ENCODE results near the gene PRR36.
"Not testable (repeated sequence)": the region's sequence is repeated elsewhere in the genome, so short reads cannot be mapped to it uniquely, and the experiment has no call there.

PRR36 gene

DNA sequence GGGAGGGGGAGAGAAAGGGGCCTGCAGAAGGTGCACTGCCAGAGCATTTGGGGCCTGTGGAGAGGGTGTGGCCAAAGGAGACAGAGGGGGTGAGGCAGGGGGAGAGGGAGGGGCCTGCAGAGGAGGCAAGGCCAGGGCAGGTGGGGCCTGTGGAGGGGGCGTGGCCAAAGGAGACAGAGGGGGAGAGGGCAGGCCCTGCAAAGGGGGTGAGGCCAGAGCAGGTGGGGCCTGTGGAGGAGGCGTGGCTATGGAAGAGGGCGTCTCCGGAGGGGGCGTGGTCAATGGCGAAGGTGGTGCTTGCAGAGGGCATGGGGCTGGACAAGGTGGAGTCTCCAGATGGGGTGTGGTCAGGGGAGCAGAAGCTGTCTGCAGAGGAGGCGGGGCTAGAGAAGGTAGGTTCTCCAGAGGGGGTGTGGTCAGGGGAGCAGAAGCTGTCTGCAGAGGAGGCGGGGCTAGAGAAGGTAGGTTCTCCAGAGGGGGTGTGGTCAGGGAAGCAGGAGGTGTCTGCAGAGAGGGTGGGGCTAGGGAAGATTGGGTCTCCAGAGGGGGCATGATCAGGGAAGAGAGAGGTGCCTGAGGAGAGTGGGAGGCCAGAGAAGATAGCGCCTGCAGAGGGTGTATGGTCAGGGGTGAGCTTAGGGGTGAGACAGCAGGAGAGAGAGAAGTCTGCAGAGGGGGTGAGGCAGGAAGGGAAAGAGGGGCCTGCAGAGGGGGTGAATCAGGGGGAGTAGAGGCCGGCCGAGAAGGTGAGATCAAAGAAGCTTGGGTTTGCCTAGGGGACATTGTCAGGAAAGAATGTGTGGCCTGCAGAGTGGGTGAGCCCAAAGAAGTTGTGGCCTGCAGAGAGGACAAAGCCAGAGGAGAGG lies 3.4 kb downstream of the PRR36 start:
- DNase-seq: no peak

DNA sequence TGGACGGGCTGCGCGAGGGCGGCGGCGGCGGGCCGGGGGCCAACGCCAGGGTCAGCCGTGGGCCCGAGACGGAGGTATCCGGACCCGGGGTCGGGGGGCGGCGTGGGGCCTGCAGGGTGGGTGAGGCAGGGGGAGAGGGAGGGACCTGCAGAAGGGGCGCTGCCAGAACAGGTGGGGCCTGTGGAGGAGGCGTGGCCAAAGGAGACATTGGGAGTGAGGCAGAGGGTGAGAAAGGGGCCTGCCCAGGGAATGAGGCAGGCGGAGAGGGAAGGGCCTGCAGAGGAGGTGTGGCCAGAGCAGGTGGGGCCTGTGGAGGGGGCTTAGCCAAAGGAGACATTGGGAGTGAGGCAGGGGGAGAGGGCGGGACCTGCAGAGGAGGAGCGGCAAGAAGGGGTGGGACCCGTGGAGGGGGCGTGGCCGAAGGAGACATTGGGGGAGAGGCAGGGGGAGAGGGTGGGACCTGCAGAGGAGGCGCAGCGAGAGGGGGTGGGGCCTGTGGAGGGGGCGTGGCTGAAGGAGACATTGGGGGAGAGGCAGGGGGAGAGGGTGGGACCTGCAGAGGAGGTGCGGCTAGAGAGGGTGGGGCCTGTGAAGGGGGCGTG lies 4.2 kb downstream of the PRR36 start:
- no peak for DNase-seq

DNA sequence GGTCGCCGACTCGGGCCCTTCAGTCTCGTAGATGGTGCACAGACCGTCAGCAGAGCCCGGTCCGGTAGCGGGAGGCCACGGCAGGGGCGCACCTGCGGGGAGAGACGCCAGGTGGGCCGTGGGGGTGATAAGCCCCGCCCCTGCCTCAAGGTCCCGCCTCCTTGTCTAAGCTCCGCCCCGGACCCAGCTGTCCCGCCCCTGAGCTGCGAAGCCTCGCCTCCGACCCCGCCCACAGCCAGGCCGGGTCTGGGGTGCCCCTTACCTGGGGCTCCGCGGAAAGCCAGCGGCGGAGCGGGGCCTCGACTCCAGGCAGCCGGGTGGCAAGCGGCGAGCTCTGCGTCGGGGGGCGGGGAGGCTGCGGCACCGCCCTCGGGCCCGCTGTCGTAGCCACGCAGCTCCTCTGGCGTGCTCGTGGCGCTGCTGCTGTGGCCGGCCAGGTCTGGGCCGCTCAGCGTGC lies 4.7 kb downstream of the PRR36 start:
- no peak for DNase-seq

DNA sequence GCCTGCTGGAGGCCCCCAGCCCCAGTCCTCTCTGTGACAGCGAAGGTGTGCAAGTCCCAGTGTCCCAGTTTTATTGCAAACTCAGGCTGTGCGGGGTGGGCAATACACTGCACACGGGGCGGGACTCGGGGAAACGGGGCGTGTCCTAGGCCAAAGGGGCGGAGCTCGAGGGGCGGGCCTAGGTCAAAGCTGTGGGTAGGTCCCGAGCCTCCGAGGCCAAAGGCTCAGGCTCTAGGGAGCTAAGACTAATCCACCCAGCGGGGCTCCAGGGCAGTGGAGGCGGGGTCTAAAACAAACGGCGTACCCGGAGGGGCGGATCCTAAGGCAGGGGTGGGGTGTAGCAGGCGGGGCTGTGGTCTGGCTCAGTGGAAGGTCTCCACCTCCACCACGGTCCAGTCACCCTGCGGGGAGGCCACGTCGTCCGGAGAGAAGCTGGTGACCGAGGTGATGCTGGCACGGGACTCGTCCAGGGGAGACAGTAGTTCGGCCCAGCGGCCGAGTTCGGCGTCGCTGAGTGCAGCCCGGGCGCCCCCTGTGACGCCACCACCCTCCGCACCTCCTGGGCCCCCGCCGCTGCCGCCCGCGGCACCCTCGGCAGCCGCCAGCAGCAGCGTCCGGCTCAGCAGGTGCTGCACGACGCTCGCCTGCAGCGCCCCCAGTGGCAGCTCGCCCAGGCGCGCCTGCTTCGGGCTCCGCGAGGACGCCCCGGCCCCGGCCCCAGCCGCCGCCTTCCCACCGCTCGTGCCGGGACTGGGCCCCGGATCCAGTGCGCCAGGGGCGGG lies 5.3 kb downstream of the PRR36 start:
- no peak for DNase-seq

DNA sequence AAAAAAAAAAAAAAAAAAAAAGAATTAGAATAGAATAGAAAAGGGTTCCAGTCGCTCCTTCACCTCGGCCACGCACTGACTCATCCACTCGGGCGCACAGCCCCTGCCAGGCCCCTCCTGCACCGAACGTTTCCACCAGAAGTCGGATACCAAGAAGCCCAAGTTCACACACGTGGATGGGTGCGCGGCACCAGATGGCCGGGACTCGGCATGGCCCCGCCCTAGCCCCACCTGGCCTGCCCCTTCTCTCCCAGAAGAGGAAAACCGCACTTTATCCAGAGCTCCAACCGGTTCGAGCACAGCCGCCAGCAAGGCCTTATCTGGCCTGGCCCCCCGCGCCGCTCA lies 5.9 kb downstream of the PRR36 start:
- DNase-seq: no peak

DNA sequence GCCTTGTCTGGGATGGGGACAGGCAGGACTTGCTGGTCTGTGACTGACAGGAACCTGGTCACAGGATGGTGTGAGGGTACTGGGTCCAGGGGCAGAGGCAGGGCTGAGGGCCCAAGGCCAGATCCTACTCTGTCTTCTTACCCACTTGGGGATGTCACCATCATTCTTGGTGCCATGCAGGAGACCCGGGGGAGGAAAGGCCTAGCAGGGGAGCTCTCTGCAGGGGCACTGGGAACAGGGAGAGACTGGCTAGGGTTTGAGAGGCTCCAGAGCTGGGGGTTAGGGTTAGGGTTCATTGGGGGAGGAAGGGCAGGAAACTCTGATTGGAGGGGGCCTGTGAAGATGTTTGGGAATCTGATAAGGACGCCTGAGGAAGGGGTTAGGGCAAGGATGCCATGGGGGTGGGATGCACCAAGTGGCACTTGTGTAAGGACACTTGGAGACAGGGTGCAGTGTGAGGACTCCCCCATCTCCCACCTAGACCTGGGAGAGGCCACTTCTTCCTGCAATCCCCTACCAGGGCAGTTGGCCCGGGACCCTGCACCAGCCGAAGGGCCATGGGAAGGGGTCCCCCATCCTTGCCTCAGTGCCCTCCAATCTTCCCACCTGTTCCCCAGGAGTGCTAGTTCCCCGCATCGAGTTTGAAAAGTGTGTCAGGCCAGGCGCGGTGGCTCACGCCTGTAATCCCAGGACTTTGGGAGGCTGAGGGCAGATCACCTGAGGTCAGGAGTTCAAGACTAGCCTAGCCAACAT lies 6.9 kb downstream of the PRR36 start:
- DNase-seq: no peak

DNA sequence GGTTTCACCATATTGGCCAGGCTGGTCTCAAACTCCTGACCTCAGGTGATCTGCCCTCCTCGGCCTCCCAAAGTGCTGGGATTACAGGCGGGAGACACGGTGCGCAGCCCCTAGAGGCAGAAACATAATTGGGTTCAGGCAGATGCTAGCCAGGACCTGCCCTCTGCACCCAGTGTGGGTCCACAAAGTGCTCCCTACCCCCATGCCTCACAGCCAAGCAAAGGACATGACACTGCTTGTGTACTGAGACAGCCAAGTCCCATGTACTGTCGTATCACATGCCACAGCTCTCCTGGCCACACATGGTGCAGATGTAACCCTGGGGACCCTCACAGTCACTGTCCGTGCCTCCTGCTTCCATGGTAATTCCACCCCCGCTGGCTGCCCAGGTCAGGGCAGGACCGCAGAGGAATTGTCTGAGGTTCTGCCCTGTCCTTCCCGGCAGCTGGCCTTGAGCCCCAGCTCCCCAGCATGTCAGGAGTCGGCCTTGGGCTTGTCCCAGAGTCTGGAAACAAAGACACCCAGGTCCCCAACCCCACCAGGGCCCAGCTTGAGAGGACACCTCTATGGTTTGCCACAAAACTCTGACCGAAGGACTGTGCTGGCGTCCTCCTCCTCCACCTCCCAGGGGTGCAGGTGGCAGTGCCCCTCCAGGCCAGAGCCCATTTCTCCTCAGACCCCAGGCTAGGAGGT lies 7.6 kb downstream of the PRR36 start:
- no peak for DNase-seq

DNA sequence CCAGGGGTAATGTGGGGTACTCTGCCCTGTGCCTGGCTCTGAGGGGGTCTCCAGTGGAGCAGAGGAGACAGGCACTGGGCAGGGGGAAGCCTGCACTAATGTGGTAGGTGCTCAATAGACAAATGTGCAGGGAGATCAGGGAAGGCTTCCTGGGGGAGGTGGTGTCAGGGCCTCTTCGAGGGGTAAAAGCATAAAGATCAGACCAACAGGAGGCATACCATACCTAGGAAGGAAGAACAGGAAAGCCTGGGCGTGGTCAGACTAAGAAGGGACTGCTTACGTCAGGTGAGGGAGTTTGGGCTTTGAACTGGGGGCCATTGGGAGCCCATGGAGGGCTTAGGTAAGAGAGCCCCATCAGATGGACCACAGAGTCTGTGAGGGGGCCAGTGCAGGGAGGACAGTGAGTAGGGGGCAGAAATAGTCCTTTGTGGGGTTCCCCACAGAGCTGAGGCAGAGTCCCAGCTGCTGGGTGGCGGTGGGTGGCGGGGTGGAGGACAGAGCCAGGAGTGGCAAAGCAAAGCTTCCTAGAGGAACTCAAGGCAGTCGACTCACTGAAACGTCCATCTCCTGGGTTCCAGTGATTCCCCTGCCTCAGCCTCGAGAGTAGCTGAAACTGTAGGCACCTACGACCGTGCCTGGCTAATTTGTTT lies 8.8 kb downstream of the PRR36 start:
- no peak for DNase-seq

DNA sequence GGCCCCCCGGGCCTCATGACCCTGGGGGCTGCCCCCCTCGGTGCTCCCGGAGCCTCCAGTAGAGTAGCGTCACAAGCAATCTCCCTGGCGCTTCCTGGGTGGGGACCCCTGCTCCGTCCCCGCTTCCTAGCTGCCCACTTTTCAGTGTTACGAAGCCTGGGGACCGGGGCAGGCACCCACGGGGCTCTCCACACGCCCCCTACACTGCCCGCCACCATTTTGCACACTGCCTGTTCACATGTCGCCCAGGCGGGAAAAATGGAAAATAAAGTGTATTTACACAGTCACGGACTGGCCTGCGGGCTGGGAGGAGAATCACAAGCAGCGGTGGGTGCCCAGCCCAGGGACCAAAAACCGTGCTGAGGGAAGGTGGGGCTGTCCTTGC lies 9.5 kb downstream of the PRR36 start:
- no peak for DNase-seq

DNA sequence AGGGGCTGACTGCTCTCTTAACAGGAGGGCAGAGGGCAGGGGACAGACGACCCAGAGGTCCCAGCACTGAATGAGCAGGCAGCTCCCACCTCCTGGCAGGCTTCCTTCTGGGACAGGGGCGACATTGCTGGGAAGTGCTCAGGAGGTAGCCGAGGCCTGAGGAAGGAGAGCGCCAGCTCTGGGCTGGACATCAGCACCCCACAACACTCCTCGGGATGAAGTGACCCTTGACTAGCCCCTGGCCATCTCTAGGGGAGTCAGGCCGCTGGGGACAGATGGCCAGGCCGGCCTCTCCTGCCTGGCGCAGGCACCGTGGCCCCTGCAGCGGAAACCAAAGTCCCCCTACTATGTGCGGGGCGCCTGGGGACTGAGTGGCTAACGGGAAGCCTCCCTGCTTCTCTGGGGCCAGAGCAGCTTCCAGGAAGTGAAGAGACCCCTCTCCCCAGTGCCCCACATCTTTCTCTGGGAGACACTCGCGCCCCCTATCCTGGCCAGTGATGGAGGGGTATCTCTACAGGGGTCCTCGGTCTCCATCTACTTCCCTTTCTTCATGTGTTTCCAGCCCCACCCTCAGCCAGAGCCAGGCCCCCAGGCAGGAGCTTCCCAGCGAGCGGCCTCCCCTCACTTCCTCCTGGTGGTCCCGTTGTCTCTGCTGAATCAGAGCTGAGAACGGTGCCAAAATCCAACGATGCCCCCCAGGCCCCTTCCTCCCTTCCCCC lies 10.1 kb downstream of the PRR36 start:
- no peak for DNase-seq

DNA sequence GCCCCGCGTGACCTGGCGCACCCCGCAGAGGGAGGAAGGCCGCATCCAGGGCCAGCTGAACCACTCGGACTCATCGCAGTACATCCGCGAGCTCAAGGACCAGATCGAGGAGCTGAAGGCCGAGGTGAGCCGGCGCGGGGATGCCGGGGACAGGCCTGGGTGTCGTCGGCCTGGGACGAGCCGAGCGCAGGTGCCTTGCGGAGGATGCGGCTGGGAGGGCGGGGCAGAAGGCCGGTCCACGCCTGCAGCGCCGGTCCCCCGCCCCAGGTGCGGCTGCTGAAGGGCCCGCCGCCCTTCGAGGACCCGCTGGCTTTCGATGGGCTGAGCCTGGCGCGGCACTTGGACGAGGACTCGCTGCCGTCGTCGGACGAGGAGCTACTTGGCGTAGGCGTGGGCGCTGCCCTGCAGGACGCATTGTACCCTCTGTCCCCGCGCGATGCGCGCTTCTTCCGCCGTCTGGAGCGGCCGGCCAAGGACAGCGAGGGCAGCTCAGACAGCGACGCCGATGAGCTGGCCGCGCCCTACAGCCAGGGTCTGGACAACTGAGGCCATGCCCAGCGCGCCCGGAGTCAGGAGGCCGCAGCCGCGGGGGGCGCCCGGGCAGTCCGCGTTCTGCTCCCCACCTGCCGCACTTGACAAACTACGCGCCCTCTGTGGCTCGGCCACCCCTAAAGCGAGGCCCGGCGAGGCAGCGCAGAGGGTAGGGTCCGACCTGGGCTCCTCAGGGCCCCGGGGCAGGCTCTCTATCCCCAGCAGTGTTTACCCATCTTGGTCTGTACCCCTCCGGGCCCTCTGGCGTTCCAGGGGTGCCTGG lies 10.8 kb downstream of the PRR36 start:
- no peak for DNase-seq

DNA sequence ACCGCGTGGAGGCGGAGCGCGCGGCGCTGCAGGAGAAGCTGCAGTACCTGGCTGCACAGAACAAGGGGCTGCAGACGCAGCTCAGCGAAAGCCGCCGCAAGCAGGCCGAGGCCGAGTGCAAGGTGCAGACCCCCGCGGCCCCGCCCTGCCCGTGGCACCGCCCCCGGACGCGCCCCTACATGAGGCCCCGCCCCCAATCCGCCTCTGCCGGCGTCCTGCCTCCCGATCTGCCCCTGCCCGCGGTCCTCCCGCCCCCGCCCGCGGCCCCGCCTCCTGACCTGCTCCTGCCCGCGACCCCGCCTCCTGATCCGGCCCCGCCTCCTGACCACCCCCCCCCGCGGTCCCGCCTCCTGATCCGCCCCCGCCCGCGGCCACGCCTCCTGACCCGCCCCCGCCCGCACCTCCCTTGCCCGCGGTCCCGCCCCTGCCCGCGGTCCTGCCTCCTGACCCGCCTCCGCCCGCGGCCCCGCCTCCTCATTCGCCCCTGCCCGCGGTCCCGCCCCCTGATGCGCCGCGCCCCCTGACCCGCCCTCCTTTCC lies 11.7 kb downstream of the PRR36 start:
- DNase-seq: no peak

DNA sequence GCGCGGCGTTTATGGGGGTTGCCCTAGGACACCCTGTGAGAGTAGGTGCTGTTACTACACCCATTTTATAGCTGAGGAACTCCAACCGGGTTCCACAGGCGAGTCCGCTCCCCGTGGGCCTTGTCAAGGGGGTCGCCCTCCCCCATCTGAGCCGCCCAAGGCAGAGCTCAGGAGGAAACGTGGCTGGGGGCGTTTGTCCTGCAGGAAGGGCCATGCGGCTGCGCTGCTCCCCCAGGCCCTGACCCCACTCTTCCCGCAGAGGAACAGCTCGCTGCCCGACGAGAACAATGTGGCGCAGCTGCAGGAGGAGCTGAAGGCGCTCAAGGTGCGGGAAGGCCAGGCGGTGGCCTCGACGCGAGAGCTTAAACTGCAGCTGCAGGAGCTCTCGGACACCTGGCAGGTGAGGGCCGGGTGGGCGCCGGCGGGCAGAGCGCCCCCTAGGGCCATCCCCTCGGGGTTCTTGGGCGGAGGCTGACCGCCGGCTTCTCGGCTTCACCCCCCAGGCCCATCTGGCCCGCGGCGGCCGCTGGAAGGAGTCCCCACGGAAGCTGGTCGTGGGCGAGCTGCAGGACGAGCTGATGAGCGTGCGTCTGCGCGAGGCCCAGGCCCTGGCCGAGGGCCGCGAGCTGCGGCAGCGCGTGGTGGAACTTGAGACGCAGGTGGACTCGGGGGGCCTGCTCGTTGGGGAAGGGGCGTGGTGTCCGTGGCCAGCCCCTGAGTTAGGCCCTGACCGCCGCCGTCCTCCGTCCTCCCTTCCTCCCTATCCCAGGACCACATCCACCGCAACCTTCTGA lies 12.4 kb downstream of the PRR36 start:
- DNase-seq: no peak

DNA sequence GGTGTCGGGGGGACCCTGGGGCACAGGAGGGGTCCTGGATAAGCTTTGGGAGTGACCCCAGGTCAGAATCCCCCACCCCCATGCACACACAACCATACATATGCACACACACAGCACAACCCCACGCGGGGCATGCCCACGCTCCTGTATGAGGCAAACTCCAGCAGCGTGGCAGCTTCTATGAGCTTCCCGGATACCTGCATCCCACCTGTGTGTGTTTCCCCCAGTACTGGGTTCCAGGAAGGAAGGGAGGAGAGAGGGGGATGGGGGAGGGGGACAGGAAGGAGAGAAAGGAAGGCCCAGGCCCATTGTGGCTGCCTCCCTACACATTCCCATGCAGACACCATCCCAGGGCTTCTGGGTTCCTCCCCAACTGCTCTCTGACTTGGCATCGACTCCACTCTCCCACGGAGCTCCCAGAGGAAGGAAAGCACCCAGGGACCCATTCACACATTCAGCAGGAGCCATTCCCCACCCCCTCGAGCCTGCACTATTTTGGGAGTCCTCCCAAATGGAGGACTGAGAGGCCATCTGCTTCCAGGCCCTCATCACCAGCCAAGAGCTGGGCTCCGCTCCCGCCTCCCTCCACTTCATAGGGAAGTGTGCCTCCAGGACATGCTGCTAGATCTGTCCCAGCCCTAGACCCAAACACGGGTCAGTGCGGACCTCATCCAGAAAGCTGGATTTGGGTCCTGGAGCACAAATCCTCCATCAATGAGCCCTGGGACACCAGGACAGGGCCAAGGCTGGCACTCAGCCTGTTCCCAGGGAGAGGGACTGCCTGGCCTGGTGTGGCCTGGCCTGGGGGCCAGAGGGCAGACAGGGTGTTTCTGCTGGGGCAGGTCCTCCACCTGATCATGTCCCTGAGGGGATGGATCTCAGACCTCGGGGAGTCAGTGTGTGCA lies 13.2 kb downstream of the PRR36 start:
- peak; percentile 29 for DNase-seq

DNA sequence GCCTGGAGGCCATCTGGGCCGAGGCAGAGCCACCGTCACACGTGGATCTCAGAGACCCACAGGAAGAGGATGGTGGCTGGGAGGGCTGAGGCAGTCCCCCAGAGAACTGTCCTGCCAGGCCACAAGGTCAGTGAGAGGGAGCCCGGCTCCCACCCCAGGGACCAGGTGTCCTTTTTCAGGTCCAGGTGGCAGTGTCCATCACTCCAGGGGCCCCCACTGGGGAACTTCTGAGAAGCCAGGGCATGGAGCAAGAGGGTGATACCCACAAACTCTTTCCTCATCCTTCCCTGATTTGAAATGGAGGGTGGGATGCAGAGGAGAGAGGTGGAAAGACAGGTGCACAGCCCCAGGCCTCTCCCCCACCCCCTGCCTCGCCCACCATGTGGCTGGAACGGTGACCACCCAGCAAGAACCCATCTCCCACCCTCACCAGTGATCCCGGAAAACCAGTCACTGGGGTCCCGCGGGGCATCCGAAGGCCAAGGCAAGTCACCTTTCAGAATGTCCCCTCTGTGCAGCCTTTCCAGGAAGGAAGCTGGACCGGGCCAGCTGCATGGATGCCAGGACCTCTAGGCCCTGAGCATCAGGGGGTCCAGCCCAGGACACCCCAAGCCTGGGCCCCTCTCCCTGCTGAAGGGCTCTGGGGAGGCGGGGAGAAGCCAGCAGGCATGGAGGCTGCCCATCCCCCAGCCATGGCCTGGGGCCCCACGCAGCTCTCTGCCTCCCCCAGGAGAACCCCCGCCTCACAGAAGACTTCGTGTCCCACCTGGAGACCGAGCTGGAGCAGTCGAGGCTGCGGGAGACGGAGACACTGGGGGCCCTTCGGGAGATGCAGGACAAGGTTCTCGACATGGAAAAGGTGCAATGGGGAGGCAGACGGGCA lies 14.1 kb downstream of the PRR36 start:
- no peak for DNase-seq

DNA sequence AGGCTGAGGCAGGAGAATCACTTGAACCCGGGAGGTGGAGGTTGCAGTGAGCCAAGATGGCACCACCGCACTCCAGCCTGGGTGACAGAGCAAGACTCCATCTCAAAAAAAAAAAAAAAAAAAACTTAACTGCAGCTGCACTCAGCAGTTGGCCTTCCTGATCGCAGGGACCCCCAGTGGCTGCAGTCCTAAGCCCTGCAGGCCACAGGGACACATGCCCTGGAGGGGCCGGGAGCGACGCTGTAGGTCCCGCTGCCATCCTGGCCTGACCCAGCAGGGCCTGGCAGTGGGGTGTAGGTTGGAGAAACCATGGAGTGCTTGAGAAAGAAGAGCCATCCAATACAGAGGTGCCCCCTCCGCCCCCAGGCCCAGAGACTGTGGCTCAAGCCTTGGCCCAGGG lies 15.1 kb downstream of the PRR36 start:
- DNase-seq: not testable (repeated sequence)
